ENCODE data around the gene TSPAN16.

DNA sequence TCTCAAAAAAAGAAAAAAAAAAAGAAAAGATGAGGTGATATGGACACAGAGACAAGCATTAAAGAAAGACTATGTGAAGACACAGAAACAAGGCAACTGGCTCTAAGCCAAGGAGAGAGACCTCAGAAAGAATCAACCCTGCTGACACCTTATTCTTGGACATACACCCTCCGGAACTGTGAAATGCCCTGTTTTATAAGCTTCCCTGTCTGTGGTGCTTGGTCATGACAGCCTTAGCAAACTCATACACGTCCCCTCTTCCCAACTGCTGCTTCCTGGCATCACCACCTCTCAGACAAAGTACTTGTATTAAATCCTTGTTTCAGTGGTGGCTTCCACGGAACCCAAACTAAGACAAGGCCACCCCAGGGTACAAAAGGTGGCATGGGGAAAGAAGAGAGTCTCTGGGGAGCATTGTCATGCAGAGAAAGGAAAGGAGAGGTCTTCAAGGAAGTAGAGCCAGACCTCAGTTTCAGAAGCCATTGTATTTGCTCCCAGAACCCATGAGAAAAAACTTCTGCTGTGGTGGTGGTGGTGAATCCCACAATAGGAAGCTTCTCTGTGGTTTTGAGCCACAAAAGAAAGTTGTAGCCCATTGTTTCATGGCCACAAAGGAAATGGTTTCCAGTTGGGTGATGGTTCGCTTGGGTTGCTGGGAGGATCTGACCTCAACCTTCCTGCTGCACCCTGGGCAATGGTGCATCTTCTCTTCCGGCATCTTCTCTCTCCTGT is 16.3 kb upstream of the TSPAN16 start:
- TF ChIP-seq, protein P1, sequence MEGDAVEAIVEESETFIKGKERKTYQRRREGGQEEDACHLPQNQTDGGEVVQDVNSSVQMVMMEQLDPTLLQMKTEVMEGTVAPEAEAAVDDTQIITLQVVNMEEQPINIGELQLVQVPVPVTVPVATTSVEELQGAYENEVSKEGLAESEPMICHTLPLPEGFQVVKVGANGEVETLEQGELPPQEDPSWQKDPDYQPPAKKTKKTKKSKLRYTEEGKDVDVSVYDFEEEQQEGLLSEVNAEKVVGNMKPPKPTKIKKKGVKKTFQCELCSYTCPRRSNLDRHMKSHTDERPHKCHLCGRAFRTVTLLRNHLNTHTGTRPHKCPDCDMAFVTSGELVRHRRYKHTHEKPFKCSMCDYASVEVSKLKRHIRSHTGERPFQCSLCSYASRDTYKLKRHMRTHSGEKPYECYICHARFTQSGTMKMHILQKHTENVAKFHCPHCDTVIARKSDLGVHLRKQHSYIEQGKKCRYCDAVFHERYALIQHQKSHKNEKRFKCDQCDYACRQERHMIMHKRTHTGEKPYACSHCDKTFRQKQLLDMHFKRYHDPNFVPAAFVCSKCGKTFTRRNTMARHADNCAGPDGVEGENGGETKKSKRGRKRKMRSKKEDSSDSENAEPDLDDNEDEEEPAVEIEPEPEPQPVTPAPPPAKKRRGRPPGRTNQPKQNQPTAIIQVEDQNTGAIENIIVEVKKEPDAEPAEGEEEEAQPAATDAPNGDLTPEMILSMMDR (IDR thresholded peaks at IDR 0.05; ENCODE audit: extremely low read depth in 1 of 2, insufficient read depth in 1 of 2, low read depth in 1 of 2, low read length in 2 of 2) = no peak
- no peak for TF ChIP-seq MAX (IDR thresholded peaks at IDR 0.05; ENCODE audit: insufficient read depth, insufficient read length)
- no peak for TF ChIP-seq EZH2 (IDR thresholded peaks at IDR 0.05; ENCODE audit: borderline replicate concordance, low read depth, low read length, severe bottlenecking)
- TF ChIP-seq POLR2A (IDR thresholded peaks at IDR 0.05; ENCODE audit: low read depth, low read length) = no peak
- TF ChIP-seq GATA2 (IDR thresholded peaks at IDR 0.05; ENCODE audit: insufficient read depth, insufficient read length, low read depth, low read length) = no peak
- TF ChIP-seq POLR2AphosphoS5 (IDR thresholded peaks at IDR 0.05; ENCODE audit: insufficient read depth, low read depth, low read length) = no peak
- TF ChIP-seq MYC (IDR thresholded peaks at IDR 0.05; ENCODE audit: low read depth, low read length) = no peak
- no peak for TF ChIP-seq FOS (IDR thresholded peaks at IDR 0.05; ENCODE audit: borderline replicate concordance, insufficient read depth, low read length)
